Muscle of back (tissue), 11 donors: ENCODE data around the gene CDH2. TPM values are rescaled to one million over a fixed set of nuclear protein-coding genes. Genes with fewer than 3 reads are reported as not detected.

Experiments
- DNase-seq, 3 donors: peaks; one replicate each; pipeline versions ENCODE4 v3.0.0 to v3.0.0-alpha.2; 2013
- polyA plus RNA-seq, 10 donors: library from polyadenylated mRNA; unstranded; fragments of 120-200 nt; gene quantifications; one replicate each; pipeline ENCODE4 v1.2.1, GENCODE V29; 2013; ENCODE audit not compliant: insufficient read length in 10 of 10

CDH2 gene
- polyA plus RNA-seq, 10 donors = 3.9 to 8.4 (median 6.3) TPM

DNA sequence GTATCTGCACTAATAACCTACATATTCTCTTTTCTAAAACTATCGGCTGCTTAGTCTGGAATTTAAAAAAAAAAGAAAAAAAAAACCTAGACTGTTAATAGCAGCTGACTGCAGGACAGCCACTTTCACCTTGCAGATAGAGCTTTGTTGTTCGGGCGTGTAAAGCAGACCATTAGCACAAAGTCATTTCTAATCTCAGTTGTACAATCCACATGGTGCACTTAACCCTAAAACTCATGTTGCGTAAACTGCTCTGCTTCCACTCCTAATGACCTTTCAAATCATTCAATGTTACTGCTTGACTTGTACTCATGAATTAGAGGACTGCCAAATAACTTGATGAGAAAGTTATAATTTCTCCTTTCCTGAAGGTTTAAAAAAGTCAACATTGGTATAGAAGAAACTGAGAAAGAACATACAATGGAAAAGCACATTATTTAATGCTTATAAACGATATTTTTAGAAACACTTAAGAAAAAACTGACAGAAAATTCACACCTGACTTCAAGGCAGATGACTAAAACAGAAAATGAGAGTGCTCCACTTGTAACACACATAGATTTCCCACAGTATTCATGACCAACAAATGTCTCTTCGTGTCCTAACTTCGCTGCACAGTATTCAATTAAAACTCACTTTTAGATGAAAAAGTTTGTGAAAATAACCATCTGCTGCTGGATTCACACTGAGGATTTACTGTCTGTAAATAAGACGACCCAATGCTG lies 2.6 kb downstream of the CDH2 start:
- no peak for DNase-seq

DNA sequence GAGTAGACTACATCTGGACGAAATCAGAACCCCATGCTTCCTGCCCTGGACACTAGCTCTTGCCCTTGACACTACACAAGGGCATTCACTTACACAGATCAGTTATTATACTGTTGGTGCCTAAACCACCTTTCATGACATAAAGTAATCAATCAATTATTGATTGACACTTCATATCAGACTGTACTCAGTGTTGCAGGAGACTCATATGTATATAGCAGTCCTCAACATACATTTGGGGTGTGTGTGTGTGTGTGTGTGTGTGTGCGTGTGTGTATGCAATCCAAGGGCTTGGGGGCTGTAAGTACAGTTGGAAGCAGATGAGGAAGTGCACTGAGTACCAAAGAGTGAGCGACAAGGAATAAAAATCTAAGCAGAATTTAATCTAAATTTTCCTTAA lies 5.1 kb downstream of the CDH2 start:
- no peak for DNase-seq

DNA sequence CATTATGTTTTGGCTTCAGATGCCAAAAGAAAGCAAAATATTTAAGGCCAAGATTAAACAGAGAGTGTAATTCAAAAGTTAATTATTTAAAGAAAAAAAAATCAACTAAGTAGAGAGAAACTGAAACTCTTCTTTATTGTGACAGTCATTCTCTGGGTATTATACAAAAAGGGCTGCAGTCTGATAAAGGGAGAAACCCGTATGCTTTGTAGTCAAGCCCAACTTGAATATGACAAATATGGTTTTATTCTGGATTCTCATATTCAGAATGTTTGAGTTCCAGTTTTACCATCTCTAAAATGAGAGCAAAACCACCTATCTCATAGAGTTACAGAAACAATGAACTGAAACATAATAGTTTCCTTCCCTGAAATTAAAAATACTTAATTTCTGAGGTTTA lies 8.2 kb downstream of the CDH2 start:
- DNase-seq = no peak

GRCh38 chr18:28167835-28168349 lies 9.0 kb downstream of the CDH2 start:
- no peak for DNase-seq

GRCh38 chr18:28164771-28165483 lies 12.0 kb downstream of the CDH2 start:
- no peak for DNase-seq

GRCh38 chr18:28163201-28163775 lies 13.6 kb downstream of the CDH2 start:
- peak in 2 of 3 donors; percentile 15 to 67 for DNase-seq

- DNase-seq = peak in 1 of 3 donors; percentile 27
Measured at GRCh38 chr18:28161608-28162599, 15.0 kb downstream of the CDH2 start.

- DNase-seq = no peak
Measured at GRCh38 chr18:28159055-28159454, 17.9 kb downstream of the CDH2 start.

DNA sequence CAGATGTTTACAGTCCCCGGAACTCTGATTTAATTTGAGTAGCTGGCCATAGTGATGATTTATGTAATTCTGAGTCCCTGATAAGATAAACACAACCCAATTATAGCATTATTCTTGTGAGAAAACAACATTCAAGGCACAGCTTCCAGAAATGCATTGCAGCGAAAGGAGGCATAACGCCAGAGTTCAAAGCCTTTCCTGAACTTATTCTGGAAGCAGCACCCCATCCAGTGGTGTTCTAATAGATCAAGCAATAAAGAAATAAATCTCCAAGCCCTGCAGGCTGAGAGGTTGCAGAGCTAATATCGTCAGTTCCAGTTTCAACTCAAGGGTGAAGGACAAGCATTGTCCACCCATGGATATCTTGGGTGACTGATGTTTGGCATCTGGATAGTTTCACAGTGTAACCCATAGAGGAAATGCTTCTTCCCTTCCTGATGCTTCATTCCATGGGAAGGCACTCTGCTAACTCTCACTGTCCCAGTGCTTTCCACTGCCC lies 18.8 kb downstream of the CDH2 start:
- DNase-seq = peak; percentile 19 to 67 (median 34)

DNA sequence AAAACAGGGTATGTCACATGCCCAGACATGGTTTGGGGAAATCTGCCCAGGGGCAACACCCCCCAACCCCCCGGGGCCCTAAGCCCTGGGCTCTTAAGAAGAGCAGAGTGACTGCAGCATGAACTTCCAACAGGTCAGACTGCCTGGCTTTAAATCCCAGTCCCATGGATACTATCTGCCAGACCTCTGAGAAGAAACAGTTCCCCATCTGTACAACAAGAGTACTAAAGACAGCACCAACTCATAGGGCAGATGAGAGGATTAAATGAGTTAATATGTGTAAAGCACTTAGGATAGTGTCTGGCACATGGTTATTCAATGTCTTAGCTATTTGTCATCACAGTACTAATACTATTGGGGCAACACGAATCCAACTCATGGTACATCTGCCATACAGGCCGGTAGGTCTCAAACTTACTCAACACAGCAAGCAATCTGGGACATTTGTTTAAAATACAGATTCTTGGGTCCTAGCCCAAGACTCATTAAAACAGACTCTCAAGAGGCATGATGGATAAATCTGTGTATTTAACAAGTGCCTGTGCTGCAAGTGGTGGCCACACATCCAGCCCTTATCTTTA lies 23.4 kb downstream of the CDH2 start:
- no peak for DNase-seq

DNA sequence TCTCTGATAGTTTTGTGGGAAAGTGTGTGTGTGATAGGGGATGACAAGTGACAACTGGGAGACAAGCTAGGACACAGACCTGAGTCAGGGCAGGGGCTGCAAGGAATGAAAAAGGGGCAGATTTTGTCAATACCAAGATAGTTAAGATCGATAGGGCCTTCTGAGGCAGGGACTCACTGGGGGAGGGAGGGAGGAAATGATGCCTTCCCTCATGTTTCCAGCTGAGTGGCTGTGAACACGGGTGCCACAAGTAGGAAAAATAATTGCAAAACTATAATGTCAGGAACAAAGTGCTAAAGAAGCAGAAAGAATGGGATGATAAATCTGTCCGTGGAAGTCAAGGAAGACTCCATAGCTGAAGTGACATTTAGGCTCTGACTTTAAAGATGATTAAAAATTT lies 24.2 kb downstream of the CDH2 start:
- no peak for DNase-seq

GRCh38 chr18:28152354-28152753 lies 24.6 kb downstream of the CDH2 start:
- no peak for DNase-seq

- DNase-seq = no peak
Measured at GRCh38 chr18:28151434-28151833, 25.5 kb downstream of the CDH2 start.

- no peak for DNase-seq
Measured at GRCh38 chr18:28150925-28151324, 26.0 kb downstream of the CDH2 start.

DNA sequence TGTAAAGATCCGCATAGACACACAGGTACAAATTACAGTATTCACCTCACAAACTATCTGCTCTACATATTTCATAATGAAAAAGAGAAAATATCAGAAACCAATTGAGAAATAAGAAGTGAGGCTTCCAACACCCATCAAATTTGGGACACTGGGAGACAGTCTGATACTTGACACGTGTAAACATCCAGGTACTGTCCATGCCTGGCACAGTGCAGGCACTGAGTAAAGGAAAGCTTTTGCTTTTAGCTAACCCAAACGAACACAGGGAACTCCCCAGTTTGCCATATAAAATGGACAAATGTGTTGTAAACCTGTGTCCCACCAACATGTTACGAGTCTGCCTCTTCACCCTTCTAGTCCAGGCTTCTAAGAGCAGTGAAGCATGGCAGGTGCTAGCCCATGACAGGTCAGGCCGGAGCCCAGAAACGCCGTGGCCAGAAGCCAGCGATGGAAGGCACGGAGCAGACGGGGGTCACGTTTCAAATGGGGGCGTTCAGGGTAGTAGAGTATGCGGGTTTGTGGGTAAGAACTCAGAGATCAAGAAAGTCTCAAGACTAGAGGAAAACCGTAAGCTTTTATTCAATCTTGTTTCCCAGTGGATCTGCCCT lies 27.0 kb downstream of the CDH2 start:
- DNase-seq = no peak

GRCh38 chr18:28147674-28148171 lies 29.2 kb downstream of the CDH2 start:
- no peak for DNase-seq

- no peak for DNase-seq
Measured at GRCh38 chr18:28143725-28144124, 33.2 kb downstream of the CDH2 start.

- no peak for DNase-seq
Measured at GRCh38 chr18:28138816-28139215, 38.1 kb downstream of the CDH2 start.

DNA sequence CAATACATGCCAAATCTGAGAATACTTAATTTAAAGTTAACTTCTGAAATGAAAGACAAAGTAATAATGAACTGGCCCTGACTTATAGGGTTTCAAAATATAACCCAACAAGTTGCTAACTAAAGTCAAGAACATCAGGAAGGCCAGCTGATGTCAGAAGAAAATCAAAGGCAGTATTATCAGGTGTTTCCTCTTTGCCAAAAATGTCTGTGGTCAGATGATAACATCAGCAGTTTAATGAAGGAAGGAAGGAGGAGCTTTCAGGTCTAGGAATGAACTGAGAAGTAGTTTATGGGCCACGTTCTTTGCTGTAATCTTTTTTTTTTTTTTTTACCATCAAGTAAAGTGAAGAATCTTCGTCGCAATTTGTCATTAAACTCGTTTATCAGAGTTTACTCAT lies 40.9 kb downstream of the CDH2 start:
- DNase-seq = no peak

- no peak for DNase-seq
Measured at GRCh38 chr18:28134774-28135173, 42.2 kb downstream of the CDH2 start.
